ENCODE results near the gene DSN1.

DNA sequence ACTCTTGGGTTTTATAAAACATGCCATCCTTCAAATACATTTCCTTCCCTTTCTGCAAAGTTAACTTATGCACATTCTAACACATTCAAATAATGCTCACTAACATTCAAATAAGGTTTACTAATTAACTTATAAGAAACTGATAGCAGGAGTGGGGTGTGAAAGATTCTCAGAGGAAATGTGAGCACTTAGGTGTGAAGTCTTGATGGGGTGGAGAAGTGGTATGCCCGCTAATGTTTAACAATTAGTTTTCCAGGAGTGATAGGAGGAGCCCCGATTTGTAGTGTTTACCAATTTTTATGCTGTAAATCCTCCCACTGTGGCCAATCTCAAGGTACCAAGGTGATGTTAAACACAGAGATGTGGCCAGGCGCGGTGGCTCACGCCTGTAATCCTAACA, 18.3 kb upstream of the DSN1 start:
- TF ChIP-seq, protein P1, sequence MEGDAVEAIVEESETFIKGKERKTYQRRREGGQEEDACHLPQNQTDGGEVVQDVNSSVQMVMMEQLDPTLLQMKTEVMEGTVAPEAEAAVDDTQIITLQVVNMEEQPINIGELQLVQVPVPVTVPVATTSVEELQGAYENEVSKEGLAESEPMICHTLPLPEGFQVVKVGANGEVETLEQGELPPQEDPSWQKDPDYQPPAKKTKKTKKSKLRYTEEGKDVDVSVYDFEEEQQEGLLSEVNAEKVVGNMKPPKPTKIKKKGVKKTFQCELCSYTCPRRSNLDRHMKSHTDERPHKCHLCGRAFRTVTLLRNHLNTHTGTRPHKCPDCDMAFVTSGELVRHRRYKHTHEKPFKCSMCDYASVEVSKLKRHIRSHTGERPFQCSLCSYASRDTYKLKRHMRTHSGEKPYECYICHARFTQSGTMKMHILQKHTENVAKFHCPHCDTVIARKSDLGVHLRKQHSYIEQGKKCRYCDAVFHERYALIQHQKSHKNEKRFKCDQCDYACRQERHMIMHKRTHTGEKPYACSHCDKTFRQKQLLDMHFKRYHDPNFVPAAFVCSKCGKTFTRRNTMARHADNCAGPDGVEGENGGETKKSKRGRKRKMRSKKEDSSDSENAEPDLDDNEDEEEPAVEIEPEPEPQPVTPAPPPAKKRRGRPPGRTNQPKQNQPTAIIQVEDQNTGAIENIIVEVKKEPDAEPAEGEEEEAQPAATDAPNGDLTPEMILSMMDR (IDR thresholded peaks at IDR 0.05): no peak
- no peak for TF ChIP-seq POLR2A (IDR thresholded peaks at IDR 0.05)
